HG03442 (cell line): ENCODE measurements around the gene DUOXA2.
"Not testable (repeated sequence)": the region's sequence is repeated elsewhere in the genome, so short reads cannot be mapped to it uniquely, and the experiment has no call there.

Experiments used
- ATAC-seq: cut with Tn5 transposase; IDR thresholded peaks from one replicate; pipeline ENCODE4 v1.9.1; 2021; ENCODE audit warnings: mild to moderate bottlenecking, moderate library complexity; ENCODE audit not compliant: unreplicated experiment

DUOXA2 gene

DNA sequence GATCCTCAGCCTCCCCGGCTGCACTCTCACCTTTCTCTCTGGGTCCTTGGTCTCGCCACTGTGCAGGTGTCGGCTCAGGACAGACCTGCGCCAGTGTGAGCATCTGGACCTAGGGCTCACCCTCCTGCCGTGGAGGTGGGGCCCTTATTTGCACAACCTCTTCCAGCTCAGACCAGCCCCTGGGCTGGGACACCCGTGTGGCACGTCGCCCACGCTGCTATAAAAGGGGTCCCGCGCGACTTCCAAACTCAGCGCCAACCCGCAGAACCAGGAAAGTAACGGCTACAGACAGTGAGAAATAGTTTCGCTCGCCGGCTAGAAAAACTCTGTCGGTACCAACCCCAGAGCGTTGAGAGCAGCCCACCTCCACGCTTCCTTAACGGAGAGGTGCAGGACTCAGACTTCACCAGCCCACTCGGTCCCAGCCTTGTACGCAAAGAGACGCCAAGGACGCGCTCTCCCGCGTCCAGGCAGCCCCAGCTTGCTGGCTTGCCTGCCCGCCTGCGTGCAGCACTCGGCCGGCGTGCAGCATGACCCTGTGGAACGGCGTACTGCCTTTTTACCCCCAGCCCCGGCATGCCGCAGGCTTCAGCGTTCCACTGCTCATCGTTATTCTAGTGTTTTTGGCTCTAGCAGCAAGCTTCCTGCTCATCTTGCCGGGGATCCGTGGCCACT is at the start of gene DUOXA2, which contains the start of gene DUOX2:
TSS of gene DUOXA2 (plus strand) at position 251 of the 675 bp plus-strand sequence. CDS start at position 531, 280 bp downstream.
TSS of gene DUOX2 (minus strand) at position 97 of the 675 bp plus-strand sequence. CDS start 761 bp downstream, outside the sequence.
- ATAC-seq: no peak

DNA sequence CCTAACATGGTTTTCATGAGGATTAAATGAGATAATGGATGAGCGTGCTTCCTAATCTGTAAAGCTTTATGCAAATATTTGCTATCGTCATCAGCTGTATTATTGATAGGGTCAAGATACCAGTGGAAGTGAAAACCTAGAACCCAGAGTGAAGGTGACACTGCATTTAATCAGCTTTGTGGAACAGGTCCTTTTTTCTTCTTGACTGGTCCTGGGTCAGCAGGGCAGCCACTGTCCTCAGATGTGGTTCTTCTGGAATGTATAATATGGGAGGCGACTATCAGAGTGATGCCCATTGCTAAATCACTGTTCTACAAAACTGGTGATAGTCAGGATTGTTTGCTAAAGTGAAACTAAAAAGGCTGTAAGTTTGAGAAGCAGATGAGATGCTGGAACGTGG is 49.7 kb upstream of the DUOXA2 start:
- ATAC-seq: no peak

DNA sequence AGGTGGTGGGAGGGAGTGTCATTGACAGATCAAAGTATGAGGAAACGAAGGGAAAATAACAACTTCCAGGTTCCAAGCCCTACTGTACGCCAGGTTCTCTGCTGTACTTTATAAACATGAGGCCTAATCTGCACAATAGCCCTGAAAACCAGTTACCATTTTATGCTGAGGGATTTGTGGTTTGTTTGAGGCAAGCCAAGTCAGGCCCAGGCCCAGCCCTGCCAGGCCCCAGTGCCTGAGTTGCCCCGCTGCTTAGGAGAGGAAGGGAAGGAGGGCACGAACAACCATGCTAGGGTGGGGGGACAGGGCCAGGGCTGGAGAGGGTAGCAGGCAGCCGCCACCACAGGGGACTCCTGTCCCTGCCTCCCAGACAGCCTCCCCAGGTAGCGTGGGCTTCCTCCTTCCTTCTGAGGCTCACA is 44.2 kb upstream of the DUOXA2 start:
- ATAC-seq: not testable (repeated sequence)

DNA sequence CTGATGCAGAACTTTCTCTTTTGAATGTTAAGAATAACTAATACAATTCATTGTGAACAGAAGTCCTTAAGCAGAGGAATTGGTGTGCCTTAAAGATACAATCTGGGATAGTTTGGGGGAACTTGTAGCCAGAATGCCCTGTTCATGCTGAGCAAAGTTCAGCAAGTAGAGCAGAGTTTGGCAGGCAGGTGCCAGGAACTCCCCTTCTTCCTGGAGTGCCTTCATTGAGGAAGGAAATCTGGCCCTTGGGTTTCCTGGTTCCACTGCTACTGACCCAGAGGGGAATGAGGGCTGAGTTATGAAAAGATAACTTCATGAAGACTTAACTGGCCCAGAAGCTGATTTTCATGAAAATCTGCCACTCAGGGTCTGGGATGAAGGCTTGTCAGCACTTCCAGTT is 40.5 kb upstream of the DUOXA2 start:
- not testable (repeated sequence) for ATAC-seq

DNA sequence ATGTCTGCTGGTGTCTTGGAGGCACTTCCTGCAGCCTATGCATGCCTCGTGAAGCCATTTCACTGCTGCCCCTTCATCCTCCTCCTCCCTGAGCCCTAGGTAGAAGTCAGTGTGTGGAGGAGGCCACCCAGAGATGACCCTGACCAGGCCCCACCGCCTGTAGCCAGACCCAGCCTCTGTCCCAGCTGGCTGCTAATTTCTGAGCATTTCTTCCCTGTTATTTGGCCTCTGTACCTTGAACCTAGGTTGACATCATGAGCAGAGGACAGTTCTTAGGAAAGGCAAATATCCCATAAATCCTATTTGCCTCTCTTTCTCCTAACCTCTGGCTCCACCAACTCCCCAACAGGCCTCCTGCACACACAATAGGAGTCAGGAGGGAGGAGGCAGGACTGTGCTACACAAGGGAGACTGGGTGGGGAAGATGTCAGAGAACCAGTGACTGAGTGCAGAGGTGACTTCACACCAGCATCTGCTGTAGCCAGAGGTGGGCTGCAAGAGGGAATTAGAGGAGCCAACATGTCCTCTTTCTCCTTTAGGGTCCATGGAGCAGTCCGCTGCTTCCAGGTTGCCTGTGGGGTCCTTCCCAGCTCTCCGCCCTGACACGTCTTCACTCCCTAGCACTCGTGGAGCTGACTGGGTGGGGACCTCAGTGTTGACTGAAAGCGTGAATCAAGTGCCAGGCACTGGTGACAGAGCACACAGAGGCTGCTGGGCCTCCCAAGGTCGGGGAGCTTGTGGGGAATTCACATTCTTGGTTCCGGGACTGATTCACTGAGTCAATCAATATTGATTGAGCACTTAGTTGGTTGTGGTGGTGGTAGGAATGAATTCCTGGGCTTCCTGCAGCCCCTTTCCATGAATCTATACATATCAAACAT is 38.4 kb upstream of the DUOXA2 start:
- ATAC-seq: not testable (repeated sequence)

DNA sequence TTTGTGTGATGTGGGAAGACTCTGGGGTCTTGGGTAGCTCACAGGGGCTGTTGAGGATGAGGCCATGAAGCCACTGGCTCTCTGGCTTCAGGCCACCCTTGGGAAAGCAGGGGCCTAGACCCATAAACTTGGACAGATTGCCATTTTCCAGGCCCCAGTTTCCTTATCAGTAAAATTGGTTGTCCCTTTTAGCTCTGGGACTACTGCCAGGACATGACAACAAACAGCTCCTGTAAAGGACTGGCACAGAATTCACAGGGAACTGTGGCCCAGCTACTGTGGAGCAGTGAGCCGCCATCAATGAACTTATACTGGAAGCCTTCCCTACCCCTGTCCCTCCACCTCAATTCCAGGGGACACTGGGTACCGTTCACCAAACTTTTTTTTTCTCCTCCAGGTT is 36.7 kb upstream of the DUOXA2 start:
- not testable (repeated sequence) for ATAC-seq

DNA sequence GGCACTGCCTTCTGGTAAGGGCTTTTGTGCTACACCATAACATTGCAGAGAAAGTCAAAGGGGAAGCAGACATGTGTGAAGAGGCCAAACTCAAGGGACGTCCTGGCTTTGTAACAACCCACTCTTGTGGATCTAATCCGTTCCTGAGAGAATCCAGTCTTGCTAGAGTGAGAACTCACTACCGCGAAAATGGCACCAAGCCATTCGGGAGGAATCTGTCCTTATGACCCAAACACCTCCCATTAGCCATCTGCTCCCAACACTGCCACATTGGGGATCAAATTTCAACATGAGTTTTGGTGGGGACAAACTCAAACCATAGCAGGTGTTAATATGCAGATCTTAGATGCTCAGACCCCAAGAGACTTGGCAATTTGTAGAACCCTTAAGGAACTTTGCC is 34.9 kb upstream of the DUOXA2 start:
- ATAC-seq: not testable (repeated sequence)

DNA sequence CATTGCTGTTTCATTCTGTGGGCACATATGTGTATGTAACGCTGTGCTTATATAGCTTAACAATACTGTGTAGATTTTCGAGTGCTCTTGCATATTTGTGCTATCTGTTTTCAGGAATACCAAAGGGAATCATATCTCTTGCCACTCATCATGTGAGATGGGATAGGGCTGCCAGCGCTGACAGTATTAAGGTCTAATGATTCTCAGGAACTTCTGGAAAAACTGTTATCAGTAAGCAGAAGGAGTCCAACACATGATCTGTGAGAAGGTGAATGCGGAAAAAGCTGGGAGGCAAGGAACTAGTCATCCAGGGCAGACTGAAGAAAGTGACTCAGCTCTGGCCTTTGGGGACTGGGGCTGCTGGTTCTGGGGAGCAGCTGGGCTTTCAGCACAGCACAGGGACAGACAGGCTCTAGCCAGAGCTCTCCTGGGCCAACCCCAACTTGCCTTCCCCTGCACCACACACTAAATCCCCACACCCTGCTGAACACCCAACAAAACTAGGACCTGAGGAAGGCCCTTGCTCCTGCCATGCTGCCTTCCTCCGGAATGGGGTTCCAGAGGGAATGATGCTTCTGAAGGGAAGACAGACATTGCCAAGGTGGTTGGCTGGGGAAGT is 34.4 kb upstream of the DUOXA2 start:
- not testable (repeated sequence) for ATAC-seq

DNA sequence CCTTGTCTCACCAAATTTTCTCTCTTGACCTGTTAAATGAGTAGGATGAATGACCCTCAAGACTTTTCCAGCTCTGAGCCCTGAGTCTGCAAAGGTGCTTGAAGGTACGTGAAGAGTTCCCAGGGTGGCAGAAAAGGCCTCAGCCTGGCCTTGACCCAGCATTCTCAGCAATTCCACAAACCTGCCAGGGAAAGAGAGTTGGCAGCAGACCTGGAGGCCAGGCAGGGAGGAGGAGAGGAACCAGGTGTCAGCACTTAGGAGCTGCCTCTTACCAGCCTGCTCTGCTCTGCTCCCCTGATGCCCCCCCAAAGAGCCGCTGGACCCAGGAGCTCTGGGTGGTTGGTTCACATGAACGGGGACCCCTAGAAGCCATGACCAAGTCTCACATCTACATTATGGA is 33.5 kb upstream of the DUOXA2 start:
- not testable (repeated sequence) for ATAC-seq

DNA sequence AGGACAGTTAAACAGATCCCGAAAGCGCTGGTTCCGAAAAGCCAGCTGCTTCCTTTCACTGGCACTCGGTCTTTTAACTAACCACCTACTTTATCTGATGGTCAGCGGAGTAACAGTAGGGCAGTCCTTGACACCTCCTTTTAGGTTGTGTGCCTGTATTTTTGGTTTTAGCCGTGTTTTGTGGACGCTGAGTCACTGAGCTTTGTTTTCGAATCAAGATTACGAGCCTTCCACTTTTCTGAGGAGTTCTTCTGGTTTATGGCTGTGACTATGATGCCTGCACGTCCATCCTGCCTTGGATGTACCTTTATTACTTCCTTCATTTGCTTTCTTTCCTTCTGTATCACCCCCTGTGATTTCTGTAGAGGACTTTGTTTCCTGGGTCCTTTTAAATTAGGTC is 31.7 kb upstream of the DUOXA2 start:
- not testable (repeated sequence) for ATAC-seq

DNA sequence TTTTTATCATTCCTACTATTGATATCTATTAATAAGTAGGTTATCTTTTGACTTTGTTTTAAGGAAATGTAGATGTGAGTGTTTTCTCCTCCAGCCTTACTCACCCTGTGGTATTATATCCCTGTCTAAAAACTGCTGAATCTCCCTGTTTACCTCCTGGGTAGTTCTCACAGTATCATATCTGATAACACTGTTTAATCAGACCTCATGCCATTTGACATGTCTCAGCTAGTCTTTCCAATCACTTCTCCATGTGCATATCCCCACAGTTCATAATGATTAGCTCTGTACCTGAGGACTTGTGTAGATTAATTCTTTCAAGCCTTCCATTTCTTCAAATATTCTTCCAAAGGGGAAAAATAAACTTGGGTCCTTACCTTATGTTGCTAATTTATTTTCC is 30.9 kb upstream of the DUOXA2 start:
- ATAC-seq: no peak

DNA sequence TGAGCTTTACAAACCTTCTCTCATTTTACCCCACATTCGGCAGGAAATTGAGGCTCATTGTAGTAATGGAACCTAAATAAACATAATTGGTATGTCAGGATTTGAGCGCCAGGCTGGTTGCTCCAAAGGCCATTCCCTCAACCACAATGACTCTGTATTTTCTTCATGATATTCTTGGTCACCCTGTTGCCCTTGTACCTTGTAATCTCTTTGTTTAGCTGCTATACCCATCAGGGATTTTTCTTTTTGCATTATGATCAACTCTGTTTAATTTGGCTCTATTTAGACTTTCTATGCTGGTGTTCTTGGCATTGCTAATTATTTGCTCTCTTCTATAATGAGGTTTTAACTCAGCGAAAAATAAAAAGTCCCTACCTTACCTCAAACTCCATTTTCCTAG is 30.0 kb upstream of the DUOXA2 start:
- no peak for ATAC-seq

DNA sequence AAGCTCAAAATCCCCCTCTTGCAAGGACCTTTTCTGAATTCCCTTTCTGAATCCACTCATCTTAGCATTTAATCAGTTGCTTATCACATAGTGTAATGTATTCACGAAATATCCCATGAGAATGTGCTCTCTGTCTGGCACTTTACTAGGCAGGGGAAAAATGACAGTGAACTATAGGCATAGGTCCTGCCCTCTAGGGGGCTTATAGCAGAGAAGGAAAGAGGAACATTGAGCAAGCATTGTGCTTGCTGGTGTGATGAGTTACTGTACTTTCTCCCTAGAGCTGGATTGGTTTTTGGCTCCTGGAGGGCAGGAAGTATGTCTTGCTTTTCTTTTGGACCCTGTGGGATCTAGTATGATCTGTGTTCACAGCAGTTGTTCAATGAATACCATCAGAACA is 26.6 kb upstream of the DUOXA2 start:
- no peak for ATAC-seq

DNA sequence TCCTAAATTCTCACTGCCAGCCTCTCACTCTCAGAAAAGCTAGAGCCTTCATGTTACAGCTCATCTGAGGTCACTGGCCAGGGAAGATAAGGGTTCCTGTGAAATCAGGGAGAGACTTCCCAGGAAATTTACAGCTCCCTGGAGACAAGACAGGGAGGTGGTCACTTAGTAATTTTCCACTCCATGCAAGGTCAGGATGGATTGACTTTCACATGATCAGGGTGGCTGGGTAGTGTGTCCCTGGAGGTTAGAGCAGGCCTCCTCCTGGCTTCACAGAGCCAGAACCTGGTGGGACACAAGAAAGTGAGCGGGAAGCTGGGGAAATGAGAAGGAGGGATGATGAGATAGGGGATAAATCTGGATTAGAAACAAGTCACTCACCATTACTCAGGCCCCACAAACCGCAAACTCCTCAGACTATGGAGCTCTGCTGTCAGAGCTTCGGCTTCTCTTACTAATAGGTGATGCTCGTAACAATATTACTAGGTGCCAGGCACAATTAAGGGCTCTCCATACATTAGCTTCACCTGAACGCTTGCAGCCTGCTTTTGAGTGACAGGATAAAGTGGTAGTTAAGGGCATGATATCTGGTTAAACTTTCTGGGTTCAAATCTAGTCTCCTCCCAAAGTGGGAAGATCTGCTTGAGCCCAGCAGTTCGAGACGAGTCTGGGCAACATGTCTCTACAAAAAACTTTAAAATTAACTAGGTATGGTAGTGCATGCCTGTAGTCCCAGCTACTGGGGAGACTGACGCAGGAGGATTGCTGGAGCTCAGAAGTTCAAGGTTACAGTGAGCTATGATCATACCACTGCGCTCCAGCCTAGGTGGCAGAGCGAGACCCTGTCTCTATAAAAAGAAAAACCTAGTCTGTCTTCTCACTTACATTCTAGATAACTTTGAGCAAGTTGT is 25.1 kb upstream of the DUOXA2 start:
- no peak for ATAC-seq

DNA sequence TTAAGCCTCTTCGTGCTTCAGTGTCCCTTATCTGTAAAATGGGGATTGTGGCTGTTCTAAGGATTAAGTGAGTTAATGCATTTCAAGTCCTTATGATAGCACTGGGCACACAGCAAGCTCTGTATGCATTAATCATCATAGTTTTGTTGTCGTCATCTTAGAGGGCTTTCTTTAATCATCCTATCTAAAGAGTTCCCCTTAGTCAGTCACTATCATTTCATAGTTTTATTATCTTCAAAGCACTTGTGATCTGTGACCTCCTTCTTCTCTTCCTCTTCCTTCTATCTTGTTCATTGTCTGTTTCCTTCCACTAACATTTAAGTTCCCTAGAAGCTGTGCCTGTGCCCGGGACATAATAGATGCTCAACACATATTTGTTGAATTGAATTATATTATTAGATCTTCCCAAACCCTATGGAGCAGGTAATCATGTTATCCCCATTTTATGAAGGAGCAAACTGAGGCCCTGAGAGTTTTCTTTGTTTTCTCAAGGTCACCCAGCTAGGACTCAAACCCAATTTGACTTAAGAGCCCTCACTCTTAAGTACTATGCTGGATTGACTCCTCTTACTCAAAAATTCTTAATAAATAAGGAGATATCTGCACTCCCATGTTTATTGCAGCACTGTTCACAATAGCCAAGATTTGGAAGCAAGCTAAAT is 24.3 kb upstream of the DUOXA2 start:
- ATAC-seq: no peak

DNA sequence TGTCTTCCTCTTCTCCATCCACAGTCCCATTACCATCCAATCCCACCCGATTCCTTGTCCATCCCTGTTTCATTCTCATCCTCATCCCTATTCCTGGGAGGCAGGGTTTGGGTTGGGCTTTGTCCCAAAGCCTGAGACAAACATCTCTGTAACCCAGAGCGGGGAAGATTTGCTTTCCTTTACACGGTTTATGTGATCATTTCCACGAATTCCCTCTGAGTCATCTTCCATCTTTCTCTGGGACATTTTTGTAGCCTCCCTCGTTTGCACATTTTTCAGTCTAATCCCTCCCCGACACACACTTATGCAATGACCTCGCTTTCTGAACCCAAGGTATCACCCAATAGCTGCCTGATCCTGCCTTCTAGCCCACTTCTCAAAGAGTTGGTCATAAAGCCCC is 23.0 kb upstream of the DUOXA2 start:
- no peak for ATAC-seq

DNA sequence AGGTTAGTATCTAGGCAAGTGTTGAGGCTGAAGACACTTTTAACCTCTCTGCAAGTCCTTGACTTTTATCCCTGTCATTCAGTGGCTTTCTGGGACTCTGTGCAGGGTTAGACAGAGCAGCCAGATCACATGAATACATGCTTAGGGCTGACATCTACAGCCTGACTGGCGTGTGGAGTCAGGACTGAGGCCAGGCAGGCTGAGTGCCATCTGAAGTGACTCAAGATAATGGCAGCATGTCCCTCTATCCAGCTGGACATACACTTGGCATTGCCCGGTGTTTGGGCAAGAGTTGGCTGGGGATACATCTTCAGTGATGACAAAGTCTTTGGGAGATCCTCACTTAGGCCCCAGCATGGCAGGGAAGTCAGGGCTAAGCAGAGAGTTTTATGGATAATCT is 22.6 kb upstream of the DUOXA2 start:
- no peak for ATAC-seq

DNA sequence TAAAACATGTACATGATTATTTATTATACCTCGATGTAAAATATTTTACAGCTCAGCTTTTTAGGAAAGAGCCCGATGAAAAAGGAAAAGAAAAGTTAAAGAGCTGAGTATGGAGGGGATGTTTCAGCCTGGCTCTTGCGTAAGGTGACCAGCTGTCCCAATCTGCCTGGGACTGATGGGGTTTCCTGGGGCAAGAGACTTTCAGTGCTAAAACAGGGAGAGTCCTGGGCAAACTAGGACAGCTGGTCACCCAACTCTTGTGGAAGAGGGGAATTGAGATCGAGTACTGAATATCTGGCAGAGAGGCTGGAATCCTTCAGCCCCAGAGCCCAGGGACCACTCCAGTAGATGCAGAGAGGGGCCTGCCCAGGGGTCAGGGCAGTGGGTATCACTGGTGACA is 21.1 kb upstream of the DUOXA2 start:
- ATAC-seq: no peak

DNA sequence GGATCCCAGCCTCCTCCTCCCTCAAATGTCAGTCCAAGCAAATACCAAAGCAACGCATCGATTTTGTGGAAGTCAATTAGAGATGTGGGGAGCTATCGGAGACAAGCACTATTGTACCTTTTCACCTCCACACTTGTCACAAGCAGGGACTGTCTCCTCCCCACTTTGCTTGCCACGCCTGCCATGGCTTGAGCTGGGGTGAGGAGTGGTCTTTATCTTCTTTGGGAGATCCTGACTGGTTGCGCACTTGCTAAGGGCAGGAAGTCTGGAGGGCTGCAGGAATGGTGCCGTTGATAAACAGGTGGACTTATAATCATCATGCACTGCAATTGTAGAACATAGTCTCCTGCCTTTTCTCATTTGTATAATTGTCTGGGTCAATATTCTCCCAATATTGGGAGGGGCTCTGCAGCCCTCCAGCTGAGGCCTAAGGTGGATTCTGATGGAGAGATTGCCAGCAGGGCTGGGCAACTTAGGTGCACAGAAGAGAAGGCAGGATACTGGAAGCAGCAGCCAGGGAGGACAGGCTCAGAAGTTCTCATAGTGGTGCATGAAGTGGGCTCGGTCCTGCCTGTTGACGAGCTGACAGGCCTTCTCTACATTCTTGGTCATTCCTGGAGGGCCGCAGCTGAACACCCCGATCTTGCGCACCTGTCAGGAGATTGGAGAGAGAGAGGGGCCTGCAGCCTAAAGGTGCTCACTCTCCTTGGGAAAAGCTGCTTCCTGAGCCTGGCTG is 20.3 kb upstream of the DUOXA2 start:
- no peak for ATAC-seq
